HG03175 (cell line): Measurements from ENCODE around the gene GFER.
"Not testable (repeated sequence)": the region's sequence is repeated elsewhere in the genome, so short reads cannot be mapped to it uniquely, and the experiment has no call there.

Experiments
- ATAC-seq: cut with Tn5 transposase; IDR thresholded peaks from one replicate; pipeline ENCODE4 v1.9.1; 2021; ENCODE audit warnings: mild to moderate bottlenecking, moderate library complexity; ENCODE audit not compliant: unreplicated experiment

The GFER gene

DNA sequence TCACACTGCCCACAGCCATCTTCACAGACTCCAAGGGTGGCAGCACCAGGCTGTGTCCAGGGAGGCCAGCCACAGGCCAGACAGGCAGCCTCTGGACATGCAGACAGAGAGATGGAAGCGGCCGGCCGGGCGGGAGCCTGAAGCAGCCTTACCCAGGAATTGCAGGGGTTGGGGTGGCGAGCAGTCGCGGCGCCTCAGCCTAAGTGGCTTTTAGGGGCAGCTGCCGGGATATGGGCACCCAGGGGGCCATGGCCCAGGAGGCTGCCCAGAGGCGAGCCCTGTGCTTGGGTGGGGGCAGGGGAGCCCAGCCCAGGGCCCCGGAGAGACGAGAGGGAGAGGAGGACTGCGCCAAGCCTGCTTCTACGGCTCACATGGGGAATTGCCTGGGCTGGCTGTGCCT lies 41.3 kb downstream of the GFER start:
- no peak for ATAC-seq

DNA sequence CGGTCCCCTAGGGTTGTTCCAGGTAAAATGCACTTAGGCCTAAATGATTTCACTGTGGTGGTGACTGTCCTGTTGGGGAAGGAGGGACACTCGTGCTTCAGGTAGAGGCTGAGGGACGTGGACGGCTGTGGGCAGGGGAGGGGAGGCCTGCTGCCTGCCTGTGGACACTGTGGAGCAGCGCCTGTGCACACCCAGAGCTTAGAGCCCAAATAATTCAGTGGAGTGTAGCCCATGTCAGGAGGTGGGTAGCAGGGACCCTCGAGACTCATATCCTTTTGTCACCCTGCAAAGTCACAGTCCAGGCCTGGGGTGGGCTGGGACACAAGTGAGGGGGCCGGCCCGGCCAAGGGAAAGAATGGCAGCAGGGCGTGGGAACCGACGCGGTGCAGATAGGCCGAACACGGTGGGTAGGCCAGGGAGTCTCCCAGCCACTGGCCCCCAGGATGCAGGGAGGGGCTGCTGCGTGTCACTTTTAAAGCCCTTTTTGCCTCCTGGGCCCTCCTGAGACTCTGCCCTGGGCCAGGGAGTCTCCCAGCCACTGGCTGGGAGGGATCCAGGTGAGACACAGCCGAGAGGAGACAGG lies 42.0 kb downstream of the GFER start:
- ATAC-seq: no peak

DNA sequence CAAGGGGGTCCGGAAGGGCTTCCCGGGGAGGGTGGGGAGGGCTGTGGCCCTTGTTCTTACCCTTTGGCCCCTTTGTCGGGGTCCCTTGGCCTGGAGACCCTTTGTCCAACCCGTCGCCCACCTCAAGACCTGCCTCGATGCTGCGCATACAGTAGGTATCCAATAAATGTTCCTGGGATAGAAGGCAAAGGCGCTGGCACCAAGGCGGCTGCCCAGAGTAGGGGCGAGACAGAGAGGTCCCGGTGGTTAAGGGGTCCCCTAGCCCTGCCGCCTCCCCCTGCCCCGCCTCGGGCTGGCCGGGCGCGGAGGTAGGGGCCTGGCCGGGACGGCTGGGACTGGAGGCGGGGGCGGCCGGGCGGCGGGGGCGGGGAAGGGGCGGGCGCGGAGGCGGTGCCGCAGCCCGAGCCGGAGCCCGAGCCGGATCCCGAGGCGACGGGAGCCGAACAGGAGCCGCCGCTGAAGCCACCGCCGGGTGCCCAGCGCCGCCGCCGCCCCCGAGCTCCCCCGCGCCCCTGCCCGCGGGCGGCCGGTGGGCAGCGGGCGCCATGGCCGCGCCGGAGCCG lies 42.5 kb downstream of the GFER start, which contains the start of gene NHERF2:
Gene NHERF2, plus strand, starts transcription at position 442 of the 563 bp plus-strand sequence. Its CDS starts 104 bp downstream, at position 546.
- no peak for ATAC-seq

DNA sequence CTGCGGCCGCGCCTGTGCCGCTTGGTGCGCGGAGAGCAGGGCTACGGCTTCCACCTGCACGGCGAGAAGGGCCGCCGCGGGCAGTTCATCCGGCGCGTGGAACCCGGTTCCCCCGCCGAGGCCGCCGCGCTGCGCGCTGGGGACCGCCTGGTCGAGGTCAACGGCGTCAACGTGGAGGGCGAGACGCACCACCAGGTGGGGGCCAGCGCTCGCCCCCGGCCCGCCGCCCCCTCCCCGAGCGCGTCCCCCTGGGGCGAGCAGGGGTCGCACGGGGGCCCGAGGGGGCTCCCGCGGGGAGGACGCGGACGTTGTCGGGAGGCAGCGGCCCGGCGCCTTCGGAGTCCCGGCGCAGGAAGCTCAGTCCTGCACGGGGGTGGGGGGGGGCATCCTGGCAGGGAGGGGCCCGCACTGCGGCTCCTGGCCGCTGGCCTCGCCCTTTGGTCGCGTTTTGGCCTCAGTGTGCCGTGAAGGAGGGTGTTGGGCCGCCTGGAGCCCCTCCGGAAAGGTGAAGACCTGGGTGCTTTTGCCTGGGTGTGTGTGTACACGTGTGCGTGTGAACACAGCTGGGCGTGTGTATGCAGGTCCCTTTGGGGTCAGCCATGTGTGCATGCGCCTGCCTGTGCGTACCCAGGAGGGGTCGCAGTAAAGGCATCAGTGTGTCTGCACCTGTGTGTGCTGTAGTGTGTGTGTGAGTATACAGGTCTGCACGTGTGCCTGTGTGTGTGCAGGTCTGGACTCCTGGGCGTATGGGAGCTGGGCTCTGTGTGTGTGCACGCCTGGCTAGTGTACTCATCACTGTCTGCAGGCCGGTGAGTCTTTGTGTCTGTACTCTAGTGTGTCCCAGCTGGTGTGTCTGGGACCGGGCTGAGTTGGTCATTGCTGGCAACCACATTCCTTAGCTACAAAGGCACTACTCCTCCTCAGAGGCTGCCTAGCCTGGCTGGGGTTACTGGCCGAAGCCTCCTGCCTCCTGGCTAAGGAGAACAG lies 43.3 kb downstream of the GFER start:
- ATAC-seq: no peak

DNA sequence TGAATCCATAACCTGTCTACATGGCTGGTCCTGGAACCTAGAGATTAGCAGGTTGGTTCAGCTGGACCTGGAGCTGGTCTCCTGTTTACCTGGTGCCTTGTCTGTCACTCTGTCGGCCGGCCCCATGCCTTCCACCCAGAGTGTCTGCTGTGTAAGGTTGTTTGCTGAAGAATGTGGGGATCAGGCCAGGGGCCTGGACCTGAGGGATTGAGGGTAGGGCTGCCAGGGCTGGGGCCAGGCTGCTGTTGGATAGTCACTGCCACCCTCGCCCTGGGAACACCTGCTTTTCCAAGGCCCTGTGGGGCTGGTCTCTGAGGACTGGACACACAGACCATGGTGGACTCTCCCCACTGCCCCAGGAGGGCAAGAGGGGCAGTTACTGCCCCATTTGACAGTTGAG lies 44.2 kb downstream of the GFER start:
- no peak for ATAC-seq

DNA sequence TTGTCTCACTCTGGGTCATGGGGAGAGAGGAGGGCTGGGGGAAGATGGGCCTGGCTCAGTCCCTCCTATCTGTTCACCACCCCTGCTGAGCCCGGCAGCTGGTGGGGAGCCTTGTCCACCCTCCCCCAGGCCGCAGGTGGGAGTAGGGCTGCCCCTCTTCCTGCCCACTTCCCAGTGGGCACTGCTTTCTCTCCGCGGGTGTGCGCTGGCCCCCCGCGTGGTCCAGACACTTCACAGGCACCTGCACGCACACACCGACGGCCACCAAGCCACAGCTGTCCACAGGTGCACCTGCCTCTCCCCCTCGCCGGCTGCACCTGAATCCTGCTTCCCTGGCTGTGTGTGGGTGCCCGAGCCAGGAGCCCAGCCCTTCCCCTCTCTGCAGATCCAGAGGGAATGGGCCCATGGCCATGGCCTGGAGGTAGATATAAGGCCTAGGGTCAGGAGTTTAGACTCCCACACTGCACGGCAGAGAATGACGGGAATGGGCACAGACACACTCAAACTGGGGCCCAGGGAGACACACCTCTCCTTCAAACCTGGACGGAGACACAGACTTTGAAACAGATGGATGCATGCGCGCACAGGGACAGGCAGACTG lies 44.7 kb downstream of the GFER start:
- no peak for ATAC-seq

DNA sequence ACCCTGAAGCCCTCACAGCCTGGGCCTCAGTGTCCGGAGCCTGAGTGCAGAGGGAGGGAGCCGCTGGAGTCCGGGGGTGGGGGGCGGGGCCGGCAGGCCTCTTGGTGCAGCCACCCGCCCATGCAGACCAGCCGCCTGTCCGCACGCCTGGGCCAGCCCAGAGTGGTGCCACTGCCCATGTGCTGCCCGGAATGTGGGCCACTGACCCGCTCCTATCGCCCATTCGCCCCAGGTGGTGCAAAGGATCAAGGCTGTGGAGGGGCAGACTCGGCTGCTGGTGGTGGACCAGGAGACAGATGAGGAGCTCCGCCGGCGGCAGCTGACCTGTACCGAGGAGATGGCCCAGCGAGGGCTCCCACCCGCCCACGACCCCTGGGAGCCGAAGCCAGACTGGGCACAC lies 45.4 kb downstream of the GFER start:
- ATAC-seq: no peak

DNA sequence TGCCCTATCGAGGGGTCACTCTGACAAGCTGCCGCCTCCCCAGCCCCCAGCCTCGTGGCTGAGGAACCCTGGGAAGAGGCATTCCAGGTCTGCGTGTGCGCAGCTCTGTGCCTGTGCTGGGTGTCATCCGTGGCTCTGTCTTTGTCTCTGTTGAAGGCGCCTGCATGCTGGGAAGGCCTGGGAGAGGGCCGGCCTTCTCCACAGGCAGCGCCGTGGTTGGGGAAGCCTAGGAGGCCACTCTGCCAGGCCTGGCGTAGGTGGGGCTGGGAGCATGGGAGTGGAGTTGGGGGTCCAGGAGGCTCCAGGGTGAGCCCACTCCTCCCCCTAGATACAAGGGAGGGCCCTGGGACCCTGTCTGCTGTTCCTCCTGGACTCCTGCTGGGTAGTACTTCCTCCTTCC lies 46.0 kb downstream of the GFER start:
- ATAC-seq: no peak

DNA sequence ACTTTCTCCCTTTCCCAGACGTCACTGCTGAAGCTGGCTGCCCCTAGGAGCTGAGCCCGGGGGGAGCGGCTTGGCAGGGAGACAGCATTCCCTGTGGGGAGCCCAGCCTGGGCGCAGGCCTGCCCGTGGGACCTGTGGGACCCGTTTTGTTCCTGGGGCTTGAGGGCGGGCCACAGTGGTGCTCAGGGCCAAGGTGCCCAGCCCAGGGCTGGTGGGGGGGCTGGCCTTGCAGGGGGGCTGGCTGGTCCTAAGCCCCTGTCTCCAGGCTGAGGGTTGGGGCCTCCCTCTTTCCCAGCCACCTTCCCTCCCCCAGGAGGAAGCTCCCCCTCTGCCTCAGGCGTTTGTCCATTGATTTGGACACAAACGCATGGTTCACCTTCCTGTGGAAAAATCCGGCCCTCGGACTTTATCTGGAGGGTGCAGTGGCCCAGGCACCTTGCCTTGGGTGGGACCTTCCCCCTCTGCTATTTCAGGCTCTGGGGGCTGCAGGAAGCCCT lies 47.1 kb downstream of the GFER start:
- ATAC-seq: no peak

DNA sequence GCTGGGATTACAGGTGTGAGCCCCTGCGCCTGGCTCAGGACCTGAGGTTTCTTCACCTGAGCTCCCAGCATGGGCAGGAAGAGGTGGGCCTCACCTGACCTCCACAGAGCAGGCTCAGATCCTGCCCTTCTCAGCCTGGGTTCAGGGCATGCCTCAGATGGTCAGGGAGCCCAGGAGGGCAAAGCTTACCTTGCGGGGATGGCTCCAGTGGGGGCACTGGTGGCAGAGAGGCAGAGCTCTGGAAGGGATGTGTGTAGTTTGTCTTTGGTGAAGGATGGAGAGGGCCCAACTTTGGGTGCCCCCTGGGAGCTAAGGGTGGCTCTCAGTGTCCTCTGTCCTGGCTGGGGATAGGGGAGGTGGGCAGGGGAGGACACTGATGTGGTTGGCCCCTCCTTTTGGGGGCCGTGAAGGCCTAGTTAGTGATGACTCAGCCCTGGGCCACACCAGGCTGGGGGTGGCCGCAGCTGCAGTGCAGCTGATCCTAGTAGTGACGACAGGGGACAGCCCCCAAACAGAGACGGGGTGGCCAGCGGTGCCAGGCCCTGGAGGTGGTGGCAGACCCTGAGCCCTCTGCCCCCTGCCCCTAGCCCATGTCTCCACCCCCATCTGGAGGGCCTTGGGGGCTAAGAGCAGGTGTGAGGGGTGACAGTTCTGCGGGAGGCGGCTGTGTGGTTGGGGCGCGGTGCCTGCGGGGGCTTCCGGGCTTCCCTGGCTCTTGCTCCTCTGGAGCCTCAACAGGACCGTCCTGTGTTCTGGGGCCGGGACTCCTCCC lies 48.5 kb downstream of the GFER start:
- no peak for ATAC-seq

DNA sequence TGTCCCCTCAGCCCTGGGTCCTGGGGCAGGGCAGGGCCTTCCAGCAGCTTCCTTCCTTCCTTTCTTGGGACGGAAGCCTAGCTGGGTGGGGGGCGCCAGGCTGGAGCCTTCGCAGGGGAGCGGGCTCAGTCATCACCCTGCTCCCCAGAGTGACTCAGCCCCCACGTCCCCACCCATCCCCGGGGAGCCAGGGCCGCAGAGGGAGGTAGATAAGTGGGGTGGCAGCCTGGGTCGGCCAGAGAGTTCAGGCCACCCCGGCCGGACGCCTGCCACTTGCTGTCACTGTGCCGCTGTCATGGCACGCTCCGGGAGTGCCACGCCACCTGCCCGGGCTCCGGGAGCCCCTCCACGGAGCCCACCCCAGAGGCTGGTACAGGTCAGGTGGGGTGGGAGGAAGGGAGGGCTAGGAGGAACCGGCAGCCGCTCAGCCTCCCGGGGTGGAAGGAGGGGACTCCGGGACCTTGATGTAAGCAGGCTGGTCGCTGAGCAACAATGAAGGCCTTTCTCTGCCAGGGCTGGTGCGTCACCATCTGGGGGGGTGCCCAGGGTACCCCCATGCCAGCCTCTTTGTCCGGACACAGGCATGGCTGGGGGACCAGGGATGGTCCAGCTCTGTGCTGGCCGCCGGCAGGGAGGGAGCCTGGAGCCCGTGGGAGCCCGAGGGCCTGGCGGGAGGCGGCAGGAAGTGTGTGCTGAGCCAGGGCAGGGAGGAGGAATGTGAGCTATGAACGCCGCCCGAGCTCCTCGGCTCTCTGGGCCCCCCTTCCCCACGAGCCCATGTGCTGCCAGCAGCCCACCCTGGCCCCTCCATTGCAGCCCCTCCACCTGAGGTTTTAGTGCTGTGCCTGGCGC lies 49.3 kb downstream of the GFER start:
- no peak for ATAC-seq

DNA sequence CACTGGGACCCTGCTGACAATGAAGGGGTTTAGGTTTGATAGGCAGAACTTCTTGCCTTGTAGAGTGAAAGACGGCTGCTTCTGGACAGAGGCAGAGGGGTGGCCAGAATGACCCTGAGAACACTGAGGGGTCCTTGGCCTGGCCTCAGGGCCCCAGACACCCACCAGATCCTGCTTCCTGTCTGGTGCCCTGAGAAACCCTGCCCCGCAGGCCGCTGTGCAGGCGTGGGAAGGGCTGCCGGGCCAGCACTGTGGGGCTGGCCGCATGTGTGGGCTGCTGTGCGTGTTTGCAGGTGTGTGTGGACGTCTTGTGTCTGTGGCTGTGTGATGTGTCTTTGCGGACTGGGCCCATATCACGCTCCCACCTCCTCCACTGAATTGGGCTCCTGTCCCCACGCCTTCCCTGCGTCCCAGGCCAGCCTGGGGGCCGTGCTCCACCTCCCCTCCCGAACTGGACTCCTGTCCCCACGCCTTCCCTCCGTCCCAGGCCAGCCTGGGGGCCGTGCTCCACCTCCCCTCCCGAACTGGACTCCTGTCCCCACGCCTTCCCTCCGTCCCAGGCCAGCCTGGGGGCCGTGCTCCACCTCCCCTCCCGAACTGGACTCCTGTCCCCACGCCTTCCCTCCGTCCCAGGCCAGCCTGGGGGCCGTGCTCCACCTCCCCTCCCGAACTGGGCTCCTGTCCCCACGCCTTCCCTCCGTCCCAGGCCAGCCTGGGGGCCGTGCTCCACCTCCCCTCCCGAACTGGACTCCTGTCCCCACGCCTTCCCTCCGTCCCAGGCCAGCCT lies 50.1 kb downstream of the GFER start:
- not testable (repeated sequence) for ATAC-seq

DNA sequence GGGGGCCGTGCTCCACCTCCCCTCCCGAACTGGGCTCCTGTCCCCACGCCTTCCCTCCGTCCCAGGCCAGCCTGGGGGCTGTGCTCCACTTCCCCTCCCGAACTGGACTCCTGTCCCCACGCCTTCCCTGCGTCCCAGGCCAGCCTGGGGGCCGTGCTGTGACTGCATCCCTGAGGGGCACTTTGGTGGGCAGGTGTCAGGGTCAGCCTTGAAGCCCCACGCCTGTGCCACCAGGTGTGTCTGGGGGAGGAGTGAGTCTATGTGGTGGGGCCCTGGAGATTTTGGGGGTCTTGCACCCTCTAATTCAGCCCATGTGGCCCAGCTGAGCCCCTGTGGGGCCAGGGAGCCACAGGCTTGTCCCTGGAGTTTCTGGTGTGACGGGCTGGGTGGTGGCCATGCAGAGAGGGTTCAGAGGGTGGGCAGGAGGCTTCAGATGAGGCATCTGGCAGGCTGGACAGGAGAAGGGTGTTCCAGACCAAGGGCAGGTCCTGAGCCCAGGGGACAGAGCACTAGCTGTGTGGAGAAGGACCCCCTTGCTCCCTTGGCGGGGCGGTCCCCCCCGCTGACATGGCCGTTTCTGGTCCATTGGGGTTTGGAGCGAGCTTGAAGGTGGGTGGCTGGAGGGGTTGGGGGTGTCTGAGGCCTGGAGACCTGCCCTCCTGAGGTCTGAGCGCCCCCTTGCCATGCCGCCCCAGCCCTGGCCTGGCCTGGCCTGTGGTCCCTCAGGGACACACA lies 50.9 kb downstream of the GFER start:
- ATAC-seq: no peak

DNA sequence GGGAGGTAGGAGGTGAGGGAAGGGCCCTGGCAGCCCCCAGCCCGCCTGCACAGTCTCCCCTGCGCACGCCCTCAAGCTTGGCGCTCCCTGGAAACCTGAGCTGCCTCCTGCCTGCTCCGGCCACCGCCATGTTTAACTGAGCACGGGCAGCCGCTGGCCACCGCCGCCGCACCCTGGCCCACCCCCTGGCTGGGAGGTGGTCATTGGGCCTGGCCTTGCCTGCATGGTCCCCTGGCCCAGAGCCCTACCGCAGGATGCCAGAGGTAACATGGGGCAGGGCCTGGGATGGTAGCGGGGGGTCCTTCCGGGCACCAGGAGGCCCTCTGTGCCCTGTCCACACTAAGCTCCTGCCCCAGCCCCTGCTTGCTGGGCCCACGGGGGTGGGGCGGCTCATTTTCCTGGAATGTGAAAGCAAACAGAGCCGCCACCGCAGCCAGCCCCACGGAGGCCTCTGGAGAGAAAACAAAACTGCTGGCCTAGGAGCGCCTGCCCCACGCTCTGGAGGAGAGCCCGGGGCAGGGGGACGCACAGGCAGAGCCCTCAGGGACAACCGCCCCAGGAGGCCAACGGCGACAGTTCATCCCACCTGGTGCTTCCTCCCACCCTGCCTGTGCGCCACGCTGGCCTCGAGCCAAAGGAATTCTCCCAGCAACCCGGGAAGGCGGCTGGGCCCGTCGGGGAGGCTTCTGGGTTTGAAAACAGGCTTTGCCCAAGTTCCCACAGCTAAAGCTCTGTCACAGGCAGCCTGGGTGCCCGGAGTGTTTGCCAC lies 51.6 kb downstream of the GFER start:
- no peak for ATAC-seq

DNA sequence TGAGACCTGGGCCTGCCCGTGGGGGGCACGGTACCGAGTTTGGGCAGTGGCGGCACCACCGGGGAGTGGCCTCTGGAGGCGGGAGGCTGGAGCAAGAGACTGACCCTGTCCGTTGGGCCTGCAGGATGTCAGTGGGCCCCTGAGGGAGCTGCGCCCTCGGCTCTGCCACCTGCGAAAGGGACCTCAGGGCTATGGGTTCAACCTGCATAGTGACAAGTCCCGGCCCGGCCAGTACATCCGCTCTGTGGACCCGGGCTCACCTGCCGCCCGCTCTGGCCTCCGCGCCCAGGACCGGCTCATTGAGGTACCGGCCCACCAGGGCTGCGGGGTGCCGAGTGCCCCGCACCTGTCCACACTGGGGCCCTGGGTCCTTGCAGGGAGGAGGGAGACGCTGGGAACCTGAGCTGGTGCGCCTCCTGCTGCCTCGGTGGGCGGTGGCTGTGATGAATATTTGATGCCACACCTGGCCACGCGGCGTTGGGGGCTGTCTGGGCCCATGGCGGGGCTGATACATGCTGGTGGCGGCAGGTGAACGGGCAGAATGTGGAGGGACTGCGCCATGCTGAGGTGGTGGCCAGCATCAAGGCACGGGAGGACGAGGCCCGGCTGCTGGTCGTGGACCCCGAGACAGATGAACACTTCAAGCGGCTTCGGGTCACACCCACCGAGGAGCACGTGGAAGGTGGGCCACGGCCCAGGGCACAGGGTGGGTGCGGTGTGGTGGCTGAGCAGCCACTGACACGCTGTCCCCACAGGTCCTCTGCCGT lies 52.4 kb downstream of the GFER start:
- ATAC-seq: no peak

DNA sequence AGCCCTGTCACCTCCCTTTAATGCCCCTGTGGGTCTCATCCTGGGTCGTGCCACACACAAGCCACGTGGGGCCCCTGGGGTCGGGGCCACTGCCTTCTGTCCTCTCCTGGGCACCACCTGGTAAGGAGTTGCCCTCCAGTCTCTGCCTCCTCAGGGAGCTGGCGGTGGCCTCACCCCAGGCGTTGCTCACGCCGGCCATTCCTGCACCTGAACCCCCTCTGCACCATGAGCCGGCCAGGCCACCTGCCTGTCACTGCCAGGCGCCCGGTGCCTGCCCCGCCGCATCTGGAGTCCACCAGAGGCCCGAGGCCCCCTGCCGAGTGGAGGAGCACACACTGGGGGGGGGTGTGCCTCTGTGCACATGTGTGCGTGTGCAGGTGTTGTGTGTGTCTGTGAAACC lies 53.1 kb downstream of the GFER start:
- ATAC-seq: no peak
